WTC11 (cell line): ENCODE results near the gene CERS5.

Experiments used
- ATF2 ChIP-seq: sonication (generic); formaldehyde crosslinking; IDR thresholded peaks from 2 replicates; pipeline ENCODE4 v1.8.1; 2022; ENCODE audit warnings: low read depth, missing genetic modification reagents, borderline replicate concordance
- CTCF ChIP-seq: fragments of 200-600 bp; IDR thresholded peaks from 2 replicates; pipeline ENCODE4 v1.8.0; 2022; ENCODE audit warnings: antibody characterized with exemption
- ESRRA ChIP-seq: sonication (generic); formaldehyde crosslinking; IDR thresholded peaks from 2 replicates; pipeline ENCODE4 v1.8.1; 2022; ENCODE audit warnings: mild to moderate bottlenecking, missing genetic modification reagents, borderline replicate concordance
- IRF1 ChIP-seq: sonication (generic); formaldehyde crosslinking; IDR thresholded peaks from 2 replicates; pipeline ENCODE4 v1.8.0; 2023; ENCODE audit warnings: missing genetic modification reagents
- JAZF1 ChIP-seq: fragments of 250-450 bp; sonication (Bioruptor Pico); IDR thresholded peaks from 2 replicates; pipeline ENCODE4 v1.9.0; 2021; ENCODE audit warnings: moderate library complexity, mild to moderate bottlenecking, inconsistent platforms
- JUN ChIP-seq: sonication (generic); formaldehyde crosslinking; IDR thresholded peaks from 2 replicates; pipeline ENCODE4 v1.8.0; 2023; ENCODE audit warnings: mild to moderate bottlenecking, missing genetic modification reagents
- MAX ChIP-seq: sonication (generic); formaldehyde crosslinking; IDR thresholded peaks from 2 replicates; pipeline ENCODE4 v1.8.0; 2022; ENCODE audit warnings: mild to moderate bottlenecking, missing genetic modification reagents
- MLX ChIP-seq: sonication (generic); formaldehyde crosslinking; IDR thresholded peaks from 2 replicates; pipeline ENCODE4 v1.8.1; 2023; ENCODE audit warnings: mild to moderate bottlenecking, missing genetic modification reagents, moderate library complexity
- RELA ChIP-seq: sonication (generic); formaldehyde crosslinking; IDR thresholded peaks from 2 replicates; pipeline ENCODE4 v1.8.1; 2022; ENCODE audit warnings: missing genetic modification reagents, mild to moderate bottlenecking, borderline replicate concordance
- SP1 ChIP-seq: sonication (generic); formaldehyde crosslinking; conservative IDR thresholded peaks from 2 replicates; pipeline ENCODE4 v1.8.1; 2022; ENCODE audit warnings: missing genetic modification reagents
- ZNF232 ChIP-seq: sonication (generic); formaldehyde crosslinking; IDR thresholded peaks from 2 replicates; pipeline ENCODE4 v1.8.0; 2022; ENCODE audit warnings: mild to moderate bottlenecking, missing genetic modification reagents
- ZNF317 ChIP-seq: sonication (generic); formaldehyde crosslinking; IDR thresholded peaks from 2 replicates; pipeline ENCODE4 v1.8.1; 2023; ENCODE audit warnings: low read depth, mild to moderate bottlenecking, moderate library complexity, missing genetic modification reagents, borderline replicate concordance

- TF ChIP-seq ESRRA (CRISPR knock-in tag), result no peak
- TF ChIP-seq ZNF232 (CRISPR knock-in tag), result no peak
- no peak for TF ChIP-seq IRF1
- no peak for TF ChIP-seq CTCF
- TF ChIP-seq ZNF317, result no peak
- no peak for TF ChIP-seq ATF2
- TF ChIP-seq SP1 (CRISPR knock-in tag), result no peak
- no peak for TF ChIP-seq MAX (CRISPR knock-in tag)
- no peak for TF ChIP-seq RELA (CRISPR knock-in tag)
- no peak for TF ChIP-seq MLX (CRISPR knock-in tag)
- no peak for TF ChIP-seq JUN (CRISPR knock-in tag)
- no peak for TF ChIP-seq JAZF1 (CRISPR knock-in tag)
Measured at GRCh38 chr12:50207424-50207823, 40.3 kb upstream of the CERS5 start.
